ENCODE data around the gene TEX261.

TEX261 gene

DNA sequence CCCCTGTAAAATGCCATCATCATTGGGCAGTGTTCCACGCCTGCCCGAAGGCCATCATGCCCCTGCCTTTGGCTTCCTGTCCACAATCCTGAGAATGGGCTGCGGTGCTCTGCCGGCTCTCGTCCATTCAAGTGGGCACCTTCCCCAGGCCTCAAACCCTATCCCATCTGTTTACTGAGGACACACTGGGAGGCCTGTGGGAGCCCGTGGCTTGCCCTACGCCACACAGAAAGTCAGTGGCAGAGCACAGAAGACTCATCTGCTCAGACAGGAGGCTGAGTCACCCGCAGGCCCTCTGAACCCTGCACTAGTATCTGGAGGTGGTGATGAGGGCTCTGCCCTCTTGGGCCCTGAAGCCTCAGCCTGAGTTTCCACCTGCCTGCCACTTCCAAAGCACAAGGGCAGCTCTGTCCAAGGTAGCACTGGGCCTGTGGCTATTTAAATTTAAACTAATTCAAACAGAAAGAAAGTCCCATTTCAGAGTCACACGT, 35.4 kb downstream of the TEX261 start:
- DNase-seq (ENCODE audit: low read depth), result no peak

DNA sequence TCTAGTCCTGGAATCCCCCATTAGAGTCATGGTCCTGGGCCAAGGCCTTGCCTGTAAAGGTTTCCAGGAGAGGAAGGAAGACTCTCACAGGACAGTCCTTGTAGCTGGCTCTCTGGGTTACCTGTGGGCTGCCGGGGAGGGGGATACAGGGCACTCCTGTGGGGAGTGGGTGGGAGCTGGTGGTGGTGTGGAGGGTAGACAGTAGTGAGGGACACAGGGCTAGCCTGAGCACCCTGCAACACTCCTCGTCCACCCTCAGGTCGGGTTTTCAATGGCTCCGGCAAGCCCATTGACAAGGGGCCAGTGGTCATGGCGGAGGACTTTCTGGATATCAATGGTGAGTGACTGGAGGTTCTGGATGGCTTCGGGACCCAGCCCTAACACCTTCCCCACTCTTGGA, 35.9 kb downstream of the TEX261 start:
- DNase-seq (ENCODE audit: low read depth), result no peak

DNA sequence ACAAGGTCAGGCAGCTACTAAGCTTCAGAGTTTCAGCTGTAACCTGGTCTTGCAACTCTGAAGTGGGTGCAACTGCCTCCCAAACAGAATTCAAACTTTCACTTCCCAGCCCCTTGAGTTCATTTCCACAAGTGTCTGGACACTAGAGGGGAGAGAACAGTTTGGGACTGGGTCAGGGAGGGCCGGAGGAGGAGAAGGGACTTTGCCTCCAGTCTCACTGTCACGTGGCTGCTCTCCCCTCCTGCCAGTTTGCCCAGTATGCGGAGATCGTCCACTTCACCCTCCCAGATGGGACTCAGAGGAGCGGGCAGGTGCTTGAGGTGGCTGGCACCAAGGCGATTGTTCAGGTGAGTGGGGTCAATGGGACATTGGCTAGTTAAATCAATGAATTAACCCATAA, 36.9 kb downstream of the TEX261 start:
- DNase-seq (ENCODE audit: low read depth), result no peak

DNA sequence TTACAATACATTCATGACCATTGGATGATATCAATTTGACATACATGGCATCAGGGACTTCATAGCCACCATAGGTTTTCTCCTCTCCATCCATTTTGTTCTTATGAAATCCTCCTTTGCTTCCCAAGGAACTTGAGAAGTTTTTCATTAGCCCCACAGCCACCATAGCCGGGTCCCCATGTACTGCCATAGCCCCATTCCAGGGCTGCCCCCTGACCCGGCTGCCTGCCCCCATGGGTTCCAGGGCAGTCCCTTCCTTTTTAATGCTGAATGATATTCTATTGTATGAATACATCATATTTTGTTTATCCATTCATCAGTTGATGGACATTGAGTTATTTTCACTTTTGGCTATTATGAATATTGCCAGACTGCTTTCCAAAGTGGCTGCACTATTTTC, 38.5 kb downstream of the TEX261 start:
- DNase-seq (ENCODE audit: low read depth), result no peak

DNA sequence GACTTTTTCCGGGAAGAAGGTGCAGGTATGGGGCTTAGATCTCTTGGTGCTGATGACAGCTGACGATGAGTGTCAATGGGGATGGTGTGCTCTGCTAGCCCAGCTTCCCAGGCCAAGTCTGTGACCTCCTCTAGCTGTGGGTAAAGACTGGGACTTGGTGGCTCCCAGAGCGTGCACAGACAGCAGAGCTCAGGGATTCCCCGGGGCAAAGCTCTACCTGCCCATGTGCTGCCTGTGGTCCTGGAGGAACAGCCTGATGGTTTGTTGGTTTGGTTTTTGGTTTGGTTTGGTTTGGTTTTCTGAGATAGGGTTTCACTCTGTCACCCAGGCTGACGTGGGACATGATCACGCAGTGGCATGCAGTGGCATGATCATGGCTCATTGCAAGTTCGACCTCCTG, 39.8 kb downstream of the TEX261 start:
- no peak for DNase-seq (ENCODE audit: low read depth)

DNA sequence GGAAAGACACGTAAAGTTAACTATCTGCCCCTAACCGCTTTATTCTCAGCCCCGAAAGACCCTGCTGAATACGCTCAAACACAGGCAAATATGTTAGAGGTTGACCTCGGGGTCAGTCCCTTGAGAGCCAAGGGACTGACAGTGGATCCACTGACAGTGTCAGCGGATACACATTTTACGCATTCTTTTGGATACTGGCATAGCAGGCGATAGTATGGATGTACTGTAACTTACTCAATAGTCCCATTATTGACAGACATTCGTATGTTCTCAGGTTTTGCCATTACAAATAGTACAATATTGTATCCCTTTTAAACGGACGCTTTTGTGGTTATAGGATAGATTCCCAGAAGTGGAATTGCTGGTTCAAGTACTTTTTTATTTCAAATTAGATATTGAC, 45.6 kb downstream of the TEX261 start:
- no peak for DNase-seq (ENCODE audit: low read depth)

DNA sequence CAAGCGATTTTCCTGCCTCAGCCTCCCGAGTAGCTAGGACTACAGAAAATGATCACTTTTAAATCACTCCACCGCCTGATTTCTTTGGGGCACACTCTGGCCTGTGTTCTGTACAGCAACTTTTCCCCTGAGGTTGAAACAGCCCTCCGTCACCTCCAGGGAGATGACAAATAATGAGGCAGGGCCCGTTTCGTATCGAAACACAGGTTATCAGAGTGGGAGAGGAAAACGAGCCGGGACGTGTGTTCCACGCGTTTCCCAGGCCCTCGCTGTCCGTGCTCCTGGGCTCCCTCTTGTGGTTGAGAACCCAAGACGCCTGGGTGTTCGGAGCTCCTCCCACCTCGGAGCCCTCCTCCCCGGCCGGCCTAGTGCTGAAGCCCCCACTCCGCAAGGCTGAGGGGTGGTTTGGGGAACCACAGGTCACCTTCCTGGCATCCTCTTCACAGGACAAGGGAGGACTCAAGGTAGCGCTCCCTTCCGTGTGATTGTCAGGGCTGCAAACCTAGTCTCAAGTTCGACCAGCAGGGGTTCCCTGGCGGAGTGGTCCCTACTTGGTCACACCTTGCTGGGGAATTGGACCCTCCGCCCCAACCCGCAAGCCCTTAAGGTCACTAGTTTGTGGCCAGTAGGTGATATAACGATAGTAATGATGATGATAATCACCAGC, 46.2 kb downstream of the TEX261 start:
- peak; percentile 71 for DNase-seq (ENCODE audit: low read depth)

DNA sequence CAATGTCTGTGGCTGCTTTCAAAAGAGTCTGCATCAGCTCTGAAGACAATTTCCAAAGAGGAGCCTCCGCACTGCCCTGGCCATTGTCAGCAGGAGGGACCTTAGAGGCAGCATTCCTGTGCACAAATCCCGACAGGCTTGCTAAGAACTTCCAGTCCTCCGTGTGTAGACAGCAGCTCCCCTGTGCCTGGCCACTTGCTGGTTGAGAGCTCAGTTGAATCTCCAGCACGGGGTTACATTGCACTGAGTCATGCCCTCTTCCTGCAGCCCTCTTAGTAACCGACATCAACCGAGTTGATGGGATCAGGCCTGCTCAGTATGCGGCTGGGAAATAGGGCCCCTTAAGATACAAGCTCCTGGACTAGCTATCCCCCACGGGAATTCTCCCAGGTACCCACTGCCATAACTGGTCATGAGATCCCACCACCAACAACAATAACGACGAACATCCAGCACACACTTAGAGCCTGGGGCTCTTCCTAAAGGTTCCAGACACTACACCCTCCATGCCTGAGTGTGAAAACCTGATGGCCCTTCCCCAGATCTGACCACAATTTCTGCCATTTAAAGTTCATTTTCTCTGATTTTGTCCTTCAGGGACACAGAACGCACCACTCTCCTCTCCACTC, 47.0 kb downstream of the TEX261 start:
- no peak for DNase-seq (ENCODE audit: low read depth)

DNA sequence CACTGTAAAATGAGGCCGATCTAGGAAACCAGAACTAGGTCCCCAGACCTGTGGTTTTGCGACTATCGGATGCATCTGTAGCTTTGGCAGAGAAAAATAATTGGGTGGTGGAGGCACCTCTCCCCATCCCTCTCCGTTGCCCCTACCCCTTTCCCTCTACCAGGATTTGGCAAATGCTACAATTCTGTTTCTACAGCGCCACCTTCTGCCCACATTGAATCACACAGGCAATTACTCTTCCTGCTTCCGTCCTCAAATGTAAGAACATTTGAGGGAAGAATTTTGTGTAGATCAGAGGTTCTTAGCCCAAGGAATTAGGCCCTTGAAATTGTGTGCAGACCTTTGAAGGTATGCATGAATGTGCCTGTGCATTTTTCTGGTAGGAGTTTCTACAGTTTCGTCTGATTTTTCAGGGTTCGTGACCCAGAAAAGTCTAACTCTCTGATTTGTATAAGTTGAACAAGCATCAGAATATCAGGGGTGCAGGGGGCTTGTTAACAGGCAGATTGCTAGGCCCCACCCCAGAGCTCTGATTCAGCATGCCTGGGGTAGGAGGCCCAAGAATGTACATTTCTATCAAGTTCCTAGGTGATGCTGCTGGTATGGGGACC, 47.7 kb downstream of the TEX261 start:
- no peak for DNase-seq (ENCODE audit: low read depth)

DNA sequence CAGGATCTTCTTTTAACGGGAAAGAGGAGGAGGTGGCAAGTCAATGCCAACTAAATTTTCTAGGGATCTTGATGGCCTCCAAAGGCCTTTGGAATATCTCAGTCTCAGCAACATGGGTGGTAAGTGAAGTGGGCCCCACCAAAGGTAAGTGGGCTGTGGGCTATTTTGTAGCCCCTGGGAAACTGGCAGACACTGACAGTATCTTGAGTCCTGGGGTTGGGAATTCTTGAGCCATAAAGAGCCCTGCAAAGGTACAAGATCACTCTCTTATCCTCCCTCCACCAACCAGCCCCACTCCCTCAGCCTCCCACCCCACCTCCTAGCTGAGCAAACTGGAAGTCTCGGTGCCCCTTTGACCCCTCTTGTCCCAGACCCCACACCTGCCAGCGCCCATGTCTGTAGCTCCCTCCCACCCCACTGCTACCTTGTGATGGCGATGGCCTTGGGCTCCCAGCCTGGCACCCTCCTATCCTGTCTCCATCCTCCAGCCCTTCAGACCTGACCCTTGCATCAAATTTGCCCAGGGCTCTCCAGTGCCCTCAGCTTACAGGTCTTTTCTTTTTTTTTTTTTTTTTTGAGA, 50.5 kb downstream of the TEX261 start:
- DNase-seq (ENCODE audit: low read depth), result no peak

DNA sequence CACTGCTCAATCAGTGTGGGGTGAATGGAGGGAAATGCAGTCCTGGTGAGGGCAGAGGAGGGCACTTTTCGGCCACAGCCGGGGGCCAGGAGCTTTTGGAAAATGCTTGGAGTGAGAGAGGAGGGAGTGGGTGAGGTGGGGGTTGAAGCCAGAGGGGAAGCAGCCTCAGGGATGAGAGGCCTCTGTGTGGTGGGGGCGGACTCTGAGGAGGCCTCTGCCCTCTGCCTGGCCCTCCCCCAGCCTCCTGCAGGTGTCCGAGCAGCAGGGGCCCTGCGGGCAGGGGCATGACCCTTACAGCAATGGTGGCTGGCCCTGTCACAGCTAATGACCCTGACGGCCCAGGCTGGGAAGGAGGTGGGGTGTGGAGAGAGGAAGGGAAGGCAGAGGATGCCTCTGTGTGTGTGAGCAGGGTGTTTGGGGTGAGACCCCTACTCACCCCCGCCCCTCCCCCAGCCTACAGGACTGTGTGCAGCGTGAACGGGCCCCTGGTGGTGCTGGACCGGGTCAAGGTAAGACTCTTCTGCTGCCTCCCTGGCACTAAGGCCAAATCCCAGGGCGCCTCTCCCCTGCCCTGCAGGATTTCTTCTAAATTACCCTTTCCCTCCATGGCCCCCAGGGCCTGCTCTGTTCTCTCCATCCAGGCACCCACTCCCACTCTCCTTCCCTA, 51.3 kb downstream of the TEX261 start:
- no peak for DNase-seq (ENCODE audit: low read depth)

DNA sequence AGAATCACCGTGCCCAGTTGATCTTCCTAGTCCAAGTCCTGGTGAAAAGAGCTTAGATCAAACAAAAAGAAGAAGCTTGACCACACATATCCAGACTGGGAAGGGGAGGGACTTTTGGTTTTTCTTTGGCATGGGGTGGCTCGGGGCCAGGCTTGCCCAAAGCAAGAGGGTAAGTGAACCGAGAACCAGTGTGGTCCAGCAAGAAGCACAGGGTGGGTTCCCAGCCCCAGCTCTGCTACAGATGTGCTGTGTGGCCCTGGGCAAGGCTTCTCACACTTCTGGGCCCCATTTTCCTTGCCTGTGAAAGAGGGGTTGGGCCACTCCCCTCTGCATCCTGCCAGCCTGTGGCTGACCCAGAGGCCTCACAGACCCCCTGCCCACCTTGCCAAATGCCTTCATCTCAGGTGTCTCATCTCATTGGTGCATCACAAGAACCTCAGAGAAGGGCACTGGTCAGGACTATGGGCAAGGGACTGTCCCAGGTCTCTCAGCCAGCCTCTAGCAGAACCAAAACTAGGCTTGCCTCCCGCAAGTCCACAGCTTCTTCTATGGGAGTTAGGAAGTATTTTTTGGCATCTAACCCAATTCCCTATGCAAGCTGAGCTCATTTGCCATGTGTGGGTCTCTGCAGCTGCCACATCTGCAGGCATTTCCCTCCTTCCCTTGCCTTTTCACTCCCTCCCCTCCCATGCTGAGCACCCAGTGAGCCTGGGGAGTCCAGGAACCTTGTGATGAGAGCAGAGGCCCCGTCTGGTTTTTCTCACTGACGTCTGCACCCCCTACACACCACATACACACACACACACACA, 52.1 kb downstream of the TEX261 start:
- no peak for DNase-seq (ENCODE audit: low read depth)

DNA sequence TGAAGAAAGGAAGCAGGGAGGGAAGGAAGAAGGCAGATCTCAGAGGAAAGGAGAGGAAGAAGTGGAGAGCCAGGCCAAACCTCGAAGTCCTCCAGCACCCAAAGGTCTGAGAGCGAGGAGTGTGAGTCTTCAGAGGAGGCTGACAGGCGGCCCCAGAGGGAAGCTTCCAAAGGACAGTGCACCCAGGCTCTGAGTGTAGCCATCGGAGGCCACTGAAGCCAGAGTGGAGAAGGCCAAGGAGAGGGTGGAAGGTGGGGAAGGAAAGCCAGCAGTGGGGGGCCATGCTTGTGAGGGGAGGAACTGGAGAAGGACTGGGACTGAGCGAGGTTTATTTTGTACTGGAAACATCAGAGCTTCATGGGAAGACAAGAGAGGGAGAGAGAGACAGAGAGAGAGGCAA, 53.0 kb downstream of the TEX261 start:
- DNase-seq (ENCODE audit: low read depth), result no peak

DNA sequence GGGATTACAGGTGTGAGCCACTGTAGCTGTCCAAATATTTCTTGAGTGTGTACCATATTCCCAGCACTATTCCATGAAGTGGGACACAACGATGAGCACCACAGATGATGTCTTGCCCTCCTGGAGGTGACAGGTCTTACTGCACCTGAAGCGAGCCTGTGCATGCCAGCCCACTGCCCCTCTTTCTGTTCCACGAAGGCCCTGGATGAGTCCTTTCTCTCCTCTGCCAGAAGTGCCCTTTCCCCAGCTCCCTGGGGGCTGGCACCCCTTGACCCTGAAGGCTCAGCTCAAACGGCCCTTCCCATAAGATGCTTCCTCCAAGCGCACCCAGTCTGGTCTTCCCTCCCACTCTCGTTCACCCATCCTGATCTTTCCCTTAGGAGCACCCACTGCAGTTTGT, 53.5 kb downstream of the TEX261 start:
- DNase-seq (ENCODE audit: low read depth), result no peak

DNA sequence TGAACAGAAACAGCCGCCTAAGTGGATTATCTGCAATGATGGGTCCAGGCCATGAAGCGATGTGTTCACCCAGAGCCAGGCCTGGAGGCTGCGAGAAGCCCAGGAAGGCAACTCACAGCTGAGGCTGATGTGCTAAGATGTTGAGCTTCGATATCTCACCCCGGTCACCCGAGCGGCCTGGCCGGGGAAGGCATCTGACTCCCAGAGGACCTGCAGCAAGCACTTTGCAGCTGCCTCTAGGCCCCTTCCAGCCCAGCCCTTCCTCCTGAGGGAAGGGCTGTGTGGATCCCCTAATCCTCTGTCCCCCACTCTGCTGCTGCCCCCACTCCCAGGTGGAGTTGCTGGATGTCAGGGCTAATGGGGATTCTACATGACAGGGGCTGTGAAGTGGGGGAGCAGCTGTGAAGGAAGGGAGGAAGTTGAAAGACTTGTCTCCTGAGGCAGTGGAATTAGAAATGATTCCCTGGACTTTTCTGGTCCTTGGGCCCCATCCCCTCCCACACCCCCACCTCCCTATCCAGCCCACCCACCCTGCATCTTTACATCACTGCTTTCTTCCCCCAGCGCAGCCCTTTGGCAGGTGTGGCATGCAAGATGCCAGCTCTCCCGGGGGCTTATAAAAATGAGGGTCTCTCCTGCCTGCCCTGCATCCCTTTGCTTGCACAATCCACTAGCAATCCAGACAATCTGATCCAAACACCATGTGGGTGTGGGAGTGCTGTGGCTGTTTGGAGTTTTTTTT, 54.7 kb downstream of the TEX261 start:
- DNase-seq (ENCODE audit: low read depth), result no peak

DNA sequence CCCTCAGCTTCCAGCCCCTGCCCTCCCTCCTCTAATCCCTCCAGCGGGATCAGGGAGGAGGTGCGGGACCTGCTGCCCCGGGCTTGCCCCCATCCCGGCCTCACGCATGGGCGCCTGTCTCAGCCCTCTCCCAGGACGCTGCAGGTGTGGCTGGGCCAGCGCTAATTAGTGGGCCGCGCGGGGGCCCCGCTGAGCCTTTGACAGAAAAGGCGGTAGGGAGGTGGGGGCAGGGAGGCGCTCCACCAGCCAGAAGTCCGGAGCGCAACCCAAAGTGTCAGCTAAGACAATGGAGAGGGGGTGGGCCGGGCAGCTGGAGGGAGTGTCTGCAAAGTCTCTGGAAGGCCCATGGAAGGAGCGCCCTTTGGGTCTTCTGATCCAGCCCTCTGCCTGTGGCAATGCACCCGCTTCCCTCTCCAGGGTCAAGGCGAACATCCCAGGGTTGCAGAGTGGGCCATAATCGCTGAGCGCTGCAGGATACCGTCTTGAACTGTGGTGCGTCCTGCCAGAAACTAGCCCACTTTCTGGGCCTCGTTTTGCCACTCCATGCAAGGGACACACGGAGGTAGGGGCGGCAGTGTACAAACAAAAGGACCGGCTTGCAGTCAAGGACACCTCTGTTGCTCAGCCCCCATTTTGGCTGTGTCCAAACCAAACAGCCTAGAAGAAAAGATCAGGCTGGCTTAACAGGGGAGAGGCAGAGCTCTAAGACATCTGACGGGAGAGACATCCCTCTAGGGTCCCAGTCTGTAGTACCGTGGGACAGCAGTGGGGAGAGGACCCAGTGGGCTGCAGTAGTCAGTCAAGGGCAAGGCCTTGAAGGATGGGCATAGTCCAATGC, 55.5 kb downstream of the TEX261 start:
- no peak for DNase-seq (ENCODE audit: low read depth)

DNA sequence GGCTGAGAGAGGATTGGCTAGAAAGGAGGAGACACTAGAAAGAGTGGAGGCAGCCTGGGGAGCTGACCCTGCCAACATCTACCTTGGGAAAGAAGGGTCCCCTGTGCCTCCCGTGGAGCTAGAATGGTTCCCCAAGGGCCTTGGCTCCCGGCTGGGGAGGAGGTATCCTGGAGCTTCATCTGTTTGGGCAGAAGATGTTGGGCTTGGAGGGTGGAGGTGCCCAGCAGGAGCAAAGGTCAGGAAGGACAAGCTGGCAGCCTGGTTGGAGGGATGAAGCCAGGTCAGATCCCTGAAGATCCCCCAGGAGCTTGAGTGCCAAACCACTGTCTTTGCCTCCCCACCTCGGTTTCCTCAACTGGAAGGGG, 56.1 kb downstream of the TEX261 start:
- no peak for DNase-seq (ENCODE audit: low read depth)

DNA sequence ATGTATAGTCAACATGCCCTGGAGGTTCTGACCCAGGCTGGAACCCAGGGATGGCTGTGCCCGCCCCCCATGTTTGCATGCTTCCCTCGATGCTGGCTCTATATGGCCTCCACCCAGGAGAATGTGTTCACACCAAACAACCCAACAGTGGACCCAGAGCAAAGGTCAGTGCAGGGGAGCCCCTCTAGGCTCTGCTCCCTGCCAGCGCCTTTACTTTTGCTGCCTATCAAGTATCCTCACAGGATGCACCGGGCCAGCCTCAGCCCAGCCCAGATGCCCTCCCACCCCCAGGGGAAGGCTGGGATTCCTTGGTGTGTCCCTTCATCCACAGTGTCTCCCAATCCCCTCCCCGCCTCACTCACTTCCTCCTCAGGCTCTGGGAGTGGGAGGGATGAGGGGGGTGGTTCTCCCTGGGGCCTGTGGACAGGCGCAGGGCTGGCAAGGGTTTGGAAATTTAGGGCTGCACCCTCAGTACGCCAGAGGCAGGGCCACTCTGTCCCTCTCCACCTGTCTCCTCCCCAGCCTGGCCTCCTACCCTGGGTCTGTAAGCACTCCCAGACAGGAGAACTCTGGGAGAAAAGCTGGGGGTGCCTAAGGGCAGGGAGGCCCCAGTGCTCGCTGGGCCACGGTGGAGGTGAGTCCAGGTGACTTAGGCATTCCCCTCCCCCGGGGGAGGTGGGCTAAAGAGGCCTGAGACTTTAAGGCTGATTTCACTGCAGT, 56.6 kb downstream of the TEX261 start:
- no peak for DNase-seq (ENCODE audit: low read depth)

DNA sequence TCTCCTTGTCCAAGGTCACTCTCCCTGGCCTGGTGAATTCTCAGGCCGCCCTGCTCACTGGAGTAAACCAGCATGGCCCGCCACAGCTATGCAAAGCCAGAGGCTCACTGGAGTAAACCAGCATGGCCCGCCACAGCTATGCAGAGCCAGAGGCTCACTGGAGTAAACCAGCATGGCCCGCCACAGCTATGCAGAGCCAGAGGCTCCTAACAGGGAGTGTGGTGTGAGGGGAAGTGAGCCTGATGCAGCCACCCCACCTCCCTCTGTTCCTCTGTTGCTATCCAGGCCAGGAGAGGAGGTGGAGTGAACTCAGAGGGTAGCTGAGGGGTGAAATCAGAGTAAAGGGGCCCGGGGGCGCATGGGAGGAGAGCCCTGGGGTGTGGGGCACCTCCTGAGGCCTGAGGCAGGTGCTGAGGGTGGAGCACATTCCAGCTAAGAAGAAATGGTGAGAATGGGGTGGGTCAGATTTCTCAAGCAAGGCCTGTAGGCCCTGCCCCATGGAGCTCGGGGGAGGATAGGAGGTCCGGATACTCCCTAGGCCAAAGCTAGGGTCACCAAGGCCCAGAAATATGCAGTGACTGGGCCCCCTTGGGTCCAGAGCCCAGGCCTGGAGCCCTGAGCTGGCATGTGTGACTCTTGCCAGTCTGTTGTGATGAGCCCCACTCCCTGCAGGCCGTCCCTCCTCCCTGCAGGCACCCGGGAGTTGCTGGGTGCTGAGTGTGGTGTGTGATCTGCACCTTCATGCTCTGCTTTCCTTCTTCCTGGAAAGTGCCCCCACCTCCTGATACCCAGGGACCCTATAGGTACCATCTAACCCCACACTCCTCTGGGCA, 57.5 kb downstream of the TEX261 start:
- DNase-seq (ENCODE audit: low read depth), result no peak
